ENCODE data around the gene ARRB1. TPM values are rescaled to one million over a fixed set of nuclear protein-coding genes. Genes with fewer than 3 reads are reported as not detected.

Gene ARRB1
- total and polyA plus RNA-seq, 2 of the 13 experiments (the other 11 are each of a cell fraction or from before 2014, with no cell fraction given): 22.5 to 35.7 TPM

DNA sequence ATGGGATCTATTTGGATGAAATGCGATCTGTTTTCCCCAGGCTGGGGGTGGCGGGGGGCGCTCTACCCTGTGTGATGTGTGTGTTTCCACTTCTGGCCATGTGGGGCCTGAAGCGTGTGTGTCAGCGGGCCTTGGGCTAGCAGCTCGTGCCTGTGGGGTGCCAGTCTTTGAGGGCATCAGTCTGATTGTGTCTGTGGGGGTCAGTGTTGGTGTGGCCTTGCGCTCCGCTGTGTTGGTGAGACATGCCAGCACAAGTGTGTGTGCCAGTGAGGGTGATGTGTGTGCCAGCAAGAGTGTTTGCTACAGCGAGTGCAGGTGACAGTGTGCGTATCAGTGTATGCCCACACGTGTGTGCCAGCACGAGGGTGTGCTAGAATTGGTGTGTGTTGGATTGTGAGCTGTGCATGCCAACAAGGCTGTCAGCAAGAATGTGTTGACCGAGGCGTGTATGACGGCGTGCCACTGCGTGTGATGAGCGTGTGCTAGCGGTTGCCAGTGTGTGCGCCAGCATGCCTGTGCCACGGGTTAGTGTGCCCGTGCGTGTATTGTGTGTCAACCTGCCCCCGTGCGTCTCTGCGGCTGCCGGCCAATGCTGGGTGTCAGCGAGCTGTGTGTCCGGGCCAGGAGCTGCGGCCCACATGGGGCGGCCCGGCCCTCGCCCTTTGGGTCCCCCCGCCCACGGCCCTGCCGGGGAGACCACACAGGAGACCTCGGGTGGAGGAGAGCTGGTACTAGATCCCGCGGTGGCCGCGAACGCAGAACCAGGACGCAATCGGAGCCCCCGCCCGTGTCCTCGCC is 519 bp downstream of the ARRB1 start (continued):
- TF ChIP-seq, protein P1, sequence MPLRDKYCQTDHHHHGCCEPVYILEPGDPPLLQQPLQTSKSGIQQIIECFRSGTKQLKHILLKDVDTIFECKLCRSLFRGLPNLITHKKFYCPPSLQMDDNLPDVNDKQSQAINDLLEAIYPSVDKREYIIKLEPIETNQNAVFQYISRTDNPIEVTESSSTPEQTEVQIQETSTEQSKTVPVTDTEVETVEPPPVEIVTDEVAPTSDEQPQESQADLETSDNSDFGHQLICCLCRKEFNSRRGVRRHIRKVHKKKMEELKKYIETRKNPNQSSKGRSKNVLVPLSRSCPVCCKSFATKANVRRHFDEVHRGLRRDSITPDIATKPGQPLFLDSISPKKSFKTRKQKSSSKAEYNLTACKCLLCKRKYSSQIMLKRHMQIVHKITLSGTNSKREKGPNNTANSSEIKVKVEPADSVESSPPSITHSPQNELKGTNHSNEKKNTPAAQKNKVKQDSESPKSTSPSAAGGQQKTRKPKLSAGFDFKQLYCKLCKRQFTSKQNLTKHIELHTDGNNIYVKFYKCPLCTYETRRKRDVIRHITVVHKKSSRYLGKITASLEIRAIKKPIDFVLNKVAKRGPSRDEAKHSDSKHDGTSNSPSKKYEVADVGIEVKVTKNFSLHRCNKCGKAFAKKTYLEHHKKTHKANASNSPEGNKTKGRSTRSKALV (CRISPR knock-in tag; IDR thresholded peaks at IDR 0.05): 0 out of 2 replicates have a peak, but pooled peaks have one; percentile 23
- TF ChIP-seq NCOA1 (CRISPR knock-in tag; IDR thresholded peaks at IDR 0.05) (no peak), ZNF260 (CRISPR knock-in tag; IDR thresholded peaks at IDR 0.05; ENCODE audit: borderline replicate concordance, low read depth) (no peak), ZNF562 (CRISPR knock-in tag; IDR thresholded peaks at IDR 0.05; ENCODE audit: borderline replicate concordance) (no peak), ATM (IDR thresholded peaks at IDR 0.05; ENCODE audit: borderline replicate concordance) (no peak), RARA (CRISPR knock-in tag; IDR thresholded peaks at IDR 0.05) (no peak), DPF2 (CRISPR knock-in tag; IDR thresholded peaks at IDR 0.05; ENCODE audit: borderline replicate concordance, low read depth) (0 out of 2 replicates have a peak, but pooled peaks have one; percentile 26), ZBTB7A (CRISPR knock-in tag; IDR thresholded peaks at IDR 0.05) (no peak), HOXA7 (CRISPR knock-in tag; IDR thresholded peaks at IDR 0.05) (no peak), CREM (IDR thresholded peaks at IDR 0.05) (no peak), CREM (CRISPR knock-in tag; IDR thresholded peaks at IDR 0.05) (no peak), NRL (CRISPR knock-in tag; IDR thresholded peaks at IDR 0.05; ENCODE audit: borderline replicate concordance) (0 out of 2 replicates have a peak, but pooled peaks have one; percentile 62)
- TF ChIP-seq, protein P2, sequence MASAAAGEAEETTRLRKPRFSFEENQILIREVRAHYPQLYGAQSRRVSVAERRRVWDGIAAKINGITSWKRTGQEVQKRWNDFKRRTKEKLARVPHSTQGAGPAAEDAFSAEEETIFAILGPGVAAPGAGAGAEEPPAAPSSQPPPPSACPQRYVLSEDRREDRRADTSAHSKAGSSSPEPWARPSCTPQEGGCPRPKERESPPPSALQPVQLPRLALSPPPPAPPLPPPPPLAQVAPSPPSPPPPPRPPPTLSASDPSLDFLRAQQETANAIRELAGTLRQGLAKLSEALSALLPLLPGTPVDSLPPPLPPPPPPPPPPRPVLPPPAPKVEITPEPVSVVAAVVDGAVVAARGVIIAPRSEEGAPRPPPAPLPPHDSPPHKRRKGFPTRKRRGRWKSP (CRISPR knock-in tag; IDR thresholded peaks at IDR 0.05): peak; percentile 46
- TF ChIP-seq, protein P3, sequence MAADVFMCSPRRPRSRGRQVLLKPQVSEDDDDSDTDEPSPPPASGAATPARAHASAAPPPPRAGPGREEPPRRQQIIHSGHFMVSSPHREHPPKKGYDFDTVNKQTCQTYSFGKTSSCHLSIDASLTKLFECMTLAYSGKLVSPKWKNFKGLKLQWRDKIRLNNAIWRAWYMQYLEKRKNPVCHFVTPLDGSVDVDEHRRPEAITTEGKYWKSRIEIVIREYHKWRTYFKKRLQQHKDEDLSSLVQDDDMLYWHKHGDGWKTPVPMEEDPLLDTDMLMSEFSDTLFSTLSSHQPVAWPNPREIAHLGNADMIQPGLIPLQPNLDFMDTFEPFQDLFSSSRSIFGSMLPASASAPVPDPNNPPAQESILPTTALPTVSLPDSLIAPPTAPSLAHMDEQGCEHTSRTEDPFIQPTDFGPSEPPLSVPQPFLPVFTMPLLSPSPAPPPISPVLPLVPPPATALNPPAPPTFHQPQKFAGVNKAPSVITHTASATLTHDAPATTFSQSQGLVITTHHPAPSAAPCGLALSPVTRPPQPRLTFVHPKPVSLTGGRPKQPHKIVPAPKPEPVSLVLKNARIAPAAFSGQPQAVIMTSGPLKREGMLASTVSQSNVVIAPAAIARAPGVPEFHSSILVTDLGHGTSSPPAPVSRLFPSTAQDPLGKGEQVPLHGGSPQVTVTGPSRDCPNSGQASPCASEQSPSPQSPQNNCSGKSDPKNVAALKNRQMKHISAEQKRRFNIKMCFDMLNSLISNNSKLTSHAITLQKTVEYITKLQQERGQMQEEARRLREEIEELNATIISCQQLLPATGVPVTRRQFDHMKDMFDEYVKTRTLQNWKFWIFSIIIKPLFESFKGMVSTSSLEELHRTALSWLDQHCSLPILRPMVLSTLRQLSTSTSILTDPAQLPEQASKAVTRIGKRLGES (CRISPR knock-in tag; IDR thresholded peaks at IDR 0.05; ENCODE audit: borderline replicate concordance): no peak
- TF ChIP-seq, protein P4, sequence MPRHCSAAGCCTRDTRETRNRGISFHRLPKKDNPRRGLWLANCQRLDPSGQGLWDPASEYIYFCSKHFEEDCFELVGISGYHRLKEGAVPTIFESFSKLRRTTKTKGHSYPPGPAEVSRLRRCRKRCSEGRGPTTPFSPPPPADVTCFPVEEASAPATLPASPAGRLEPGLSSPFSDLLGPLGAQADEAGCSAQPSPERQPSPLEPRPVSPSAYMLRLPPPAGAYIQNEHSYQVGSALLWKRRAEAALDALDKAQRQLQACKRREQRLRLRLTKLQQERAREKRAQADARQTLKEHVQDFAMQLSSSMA (CRISPR knock-in tag; IDR thresholded peaks at IDR 0.05): 0 out of 2 replicates have a peak, but pooled peaks have one; percentile 12
- TF ChIP-seq, protein P5, sequence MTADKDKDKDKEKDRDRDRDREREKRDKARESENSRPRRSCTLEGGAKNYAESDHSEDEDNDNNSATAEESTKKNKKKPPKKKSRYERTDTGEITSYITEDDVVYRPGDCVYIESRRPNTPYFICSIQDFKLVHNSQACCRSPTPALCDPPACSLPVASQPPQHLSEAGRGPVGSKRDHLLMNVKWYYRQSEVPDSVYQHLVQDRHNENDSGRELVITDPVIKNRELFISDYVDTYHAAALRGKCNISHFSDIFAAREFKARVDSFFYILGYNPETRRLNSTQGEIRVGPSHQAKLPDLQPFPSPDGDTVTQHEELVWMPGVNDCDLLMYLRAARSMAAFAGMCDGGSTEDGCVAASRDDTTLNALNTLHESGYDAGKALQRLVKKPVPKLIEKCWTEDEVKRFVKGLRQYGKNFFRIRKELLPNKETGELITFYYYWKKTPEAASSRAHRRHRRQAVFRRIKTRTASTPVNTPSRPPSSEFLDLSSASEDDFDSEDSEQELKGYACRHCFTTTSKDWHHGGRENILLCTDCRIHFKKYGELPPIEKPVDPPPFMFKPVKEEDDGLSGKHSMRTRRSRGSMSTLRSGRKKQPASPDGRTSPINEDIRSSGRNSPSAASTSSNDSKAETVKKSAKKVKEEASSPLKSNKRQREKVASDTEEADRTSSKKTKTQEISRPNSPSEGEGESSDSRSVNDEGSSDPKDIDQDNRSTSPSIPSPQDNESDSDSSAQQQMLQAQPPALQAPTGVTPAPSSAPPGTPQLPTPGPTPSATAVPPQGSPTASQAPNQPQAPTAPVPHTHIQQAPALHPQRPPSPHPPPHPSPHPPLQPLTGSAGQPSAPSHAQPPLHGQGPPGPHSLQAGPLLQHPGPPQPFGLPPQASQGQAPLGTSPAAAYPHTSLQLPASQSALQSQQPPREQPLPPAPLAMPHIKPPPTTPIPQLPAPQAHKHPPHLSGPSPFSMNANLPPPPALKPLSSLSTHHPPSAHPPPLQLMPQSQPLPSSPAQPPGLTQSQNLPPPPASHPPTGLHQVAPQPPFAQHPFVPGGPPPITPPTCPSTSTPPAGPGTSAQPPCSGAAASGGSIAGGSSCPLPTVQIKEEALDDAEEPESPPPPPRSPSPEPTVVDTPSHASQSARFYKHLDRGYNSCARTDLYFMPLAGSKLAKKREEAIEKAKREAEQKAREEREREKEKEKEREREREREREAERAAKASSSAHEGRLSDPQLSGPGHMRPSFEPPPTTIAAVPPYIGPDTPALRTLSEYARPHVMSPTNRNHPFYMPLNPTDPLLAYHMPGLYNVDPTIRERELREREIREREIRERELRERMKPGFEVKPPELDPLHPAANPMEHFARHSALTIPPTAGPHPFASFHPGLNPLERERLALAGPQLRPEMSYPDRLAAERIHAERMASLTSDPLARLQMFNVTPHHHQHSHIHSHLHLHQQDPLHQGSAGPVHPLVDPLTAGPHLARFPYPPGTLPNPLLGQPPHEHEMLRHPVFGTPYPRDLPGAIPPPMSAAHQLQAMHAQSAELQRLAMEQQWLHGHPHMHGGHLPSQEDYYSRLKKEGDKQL (CRISPR knock-in tag; IDR thresholded peaks at IDR 0.05; ENCODE audit: low read depth): no peak
